ENCODE measurements around the gene CHD2. TPM values are rescaled to one million over a fixed set of nuclear protein-coding genes. Genes with fewer than 3 reads are reported as not detected.
A peak's percentile ranks its signal among the peaks of the same experiment; 100 is the strongest.

CHD2 gene
- total RNA-seq, 2 experiments from 2014 or later: 92.8 to 95.7 TPM

DNA sequence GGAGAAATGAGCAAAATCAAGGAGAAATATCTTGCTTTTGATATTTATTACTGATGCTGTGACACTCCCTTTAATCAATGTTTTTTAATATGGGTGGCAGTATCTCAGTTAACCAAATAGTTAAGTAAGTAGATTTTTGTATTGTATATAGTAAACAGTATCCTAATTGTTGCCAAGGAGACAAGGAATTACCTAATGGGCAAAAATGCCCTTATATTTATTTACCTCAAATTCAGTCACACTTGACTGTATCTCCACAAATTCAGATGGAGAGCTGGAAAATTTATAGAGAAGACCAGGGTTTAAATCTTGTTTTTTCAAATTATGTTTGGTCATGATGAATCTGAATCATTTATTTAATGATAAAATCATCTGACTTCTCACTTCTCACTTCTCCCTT is 3.6 kb upstream of the CHD2 start:
- H3K27ac Mint-ChIP-seq: peak overlapping the region; percentile 71
- peaks cover 80% of the 10 kb centered on the region for H3K36me3 Mint-ChIP-seq
- H3K9me3 Mint-ChIP-seq: peaks cover 16% of the 10 kb centered on the region
- no peak for DNase-seq
- peak overlapping the region; percentile 33 for H3K4me3 Mint-ChIP-seq
- peaks cover 3% of the 10 kb centered on the region for H3K27me3 Mint-ChIP-seq
- H3K4me1 Mint-ChIP-seq: peaks cover 60% of the 10 kb centered on the region

DNA sequence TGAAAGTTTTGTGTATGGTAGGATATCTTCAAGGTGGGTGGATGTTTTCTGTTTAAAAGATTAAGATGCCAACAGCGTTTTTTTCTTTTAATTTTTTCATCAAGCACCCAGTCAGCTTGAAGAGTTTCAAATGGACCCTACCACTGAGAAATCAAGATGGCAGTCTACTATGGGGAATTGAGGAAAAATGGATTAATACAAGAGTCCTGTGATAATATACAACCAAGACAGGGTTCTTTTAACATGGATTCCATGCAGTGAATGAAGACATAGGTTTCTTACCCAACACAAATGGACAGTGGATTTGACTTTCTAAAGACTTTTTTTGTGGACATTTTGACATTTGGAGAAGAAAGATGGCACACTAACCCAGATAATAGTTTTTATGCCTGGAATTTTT is 2.5 kb upstream of the CHD2 start:
- H3K4me1 Mint-ChIP-seq: peaks cover 57% of the 10 kb centered on the region
- H3K36me3 Mint-ChIP-seq: peaks cover 77% of the 10 kb centered on the region
- H3K4me3 Mint-ChIP-seq: peak overlapping the region; percentile 65
- H3K9me3 Mint-ChIP-seq: peaks cover 15% of the 10 kb centered on the region
- H3K27me3 Mint-ChIP-seq: peaks cover 3% of the 10 kb centered on the region
- peak overlapping the region; percentile 71 for H3K27ac Mint-ChIP-seq
- no peak for DNase-seq

DNA sequence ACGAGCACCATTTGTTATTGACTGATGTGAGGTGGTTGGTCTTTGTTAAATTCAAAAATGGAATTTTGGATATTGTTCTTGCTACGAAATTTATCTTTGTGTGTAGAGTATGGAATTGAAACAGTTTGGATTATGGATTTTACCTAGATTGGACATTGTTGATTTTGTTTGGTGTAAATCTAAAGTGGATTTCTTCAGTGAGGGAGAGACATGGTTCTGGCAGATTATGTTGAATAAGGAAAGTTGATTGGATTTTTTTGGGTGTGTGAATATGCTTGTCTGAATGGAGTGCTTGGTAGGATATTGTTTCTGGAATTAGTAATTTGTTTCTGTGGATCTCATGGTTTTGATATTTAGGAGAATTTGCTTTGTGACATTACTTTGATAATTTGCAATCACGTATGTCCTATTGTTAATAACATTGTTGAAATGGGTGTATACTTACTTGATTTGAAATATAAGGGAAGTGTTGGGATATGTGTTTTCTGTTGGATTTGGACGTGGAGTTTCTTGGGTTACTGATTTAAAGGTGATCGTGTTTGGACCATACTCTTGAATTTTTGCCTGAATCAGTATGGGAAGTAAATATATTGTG is 1.0 kb upstream of the CHD2 start:
- H3K36me3 Mint-ChIP-seq: peaks cover 76% of the 10 kb centered on the region
- H3K27me3 Mint-ChIP-seq: peaks cover 6% of the 10 kb centered on the region
- peaks cover 54% of the 10 kb centered on the region for H3K4me1 Mint-ChIP-seq
- peak overlapping the region; percentile 53 for H3K4me3 Mint-ChIP-seq
- H3K9me3 Mint-ChIP-seq: peaks cover 15% of the 10 kb centered on the region
- no peak for DNase-seq
- H3K27ac Mint-ChIP-seq: peak overlapping the region; percentile 100

DNA sequence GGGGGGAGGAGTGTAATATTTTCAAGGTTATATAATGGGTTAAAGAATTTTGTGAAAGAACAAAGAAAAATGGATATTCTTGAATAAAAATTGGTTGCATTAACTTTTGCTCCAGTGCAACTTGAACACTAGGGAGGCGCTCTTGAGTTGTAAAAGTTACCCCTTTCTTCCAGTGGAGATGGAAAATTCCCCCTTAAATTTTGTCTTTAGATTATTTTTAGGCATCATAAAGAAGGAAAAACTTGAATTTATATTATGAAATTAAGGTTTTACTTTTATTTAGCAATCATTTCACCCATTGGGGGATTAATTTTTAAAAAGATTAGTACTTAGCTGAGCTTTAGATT is 550 bp upstream of the CHD2 start:
- DNase-seq: no peak
- H3K4me1 Mint-ChIP-seq: peaks cover 54% of the 10 kb centered on the region
- H3K9me3 Mint-ChIP-seq: peaks cover 15% of the 10 kb centered on the region
- peak overlapping the region; percentile 97 for H3K4me3 Mint-ChIP-seq
- H3K27me3 Mint-ChIP-seq: peaks cover 7% of the 10 kb centered on the region
- peak overlapping the region; percentile 100 for H3K27ac Mint-ChIP-seq
- H3K36me3 Mint-ChIP-seq: peaks cover 77% of the 10 kb centered on the region

DNA sequence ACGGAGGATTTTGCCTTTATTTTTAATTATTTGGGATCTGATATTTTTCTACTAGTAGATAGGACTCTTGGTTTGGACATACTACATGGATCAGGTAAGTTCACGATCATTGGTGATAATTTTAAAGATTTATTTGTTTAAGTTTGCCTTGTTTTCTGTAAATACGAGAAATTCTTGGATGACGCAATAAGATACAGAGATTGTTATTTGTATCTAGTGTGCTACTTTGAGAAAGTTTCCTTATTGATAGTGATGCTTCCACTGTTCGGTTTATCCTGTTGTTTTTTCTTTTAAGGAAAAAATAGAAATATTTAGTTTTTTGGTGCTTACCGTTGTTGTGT is 577 bp downstream of the CHD2 start:
- Mint-ChIP-seq H3K27ac (peak overlapping the region; percentile 100), H3K4me1 (peaks cover 55% of the 10 kb centered on the region), H3K4me3 (peak overlapping the region; percentile 97), H3K9me3 (peaks cover 15% of the 10 kb centered on the region), H3K36me3 (peaks cover 76% of the 10 kb centered on the region), H3K27me3 (peaks cover 7% of the 10 kb centered on the region)
- no peak for DNase-seq

DNA sequence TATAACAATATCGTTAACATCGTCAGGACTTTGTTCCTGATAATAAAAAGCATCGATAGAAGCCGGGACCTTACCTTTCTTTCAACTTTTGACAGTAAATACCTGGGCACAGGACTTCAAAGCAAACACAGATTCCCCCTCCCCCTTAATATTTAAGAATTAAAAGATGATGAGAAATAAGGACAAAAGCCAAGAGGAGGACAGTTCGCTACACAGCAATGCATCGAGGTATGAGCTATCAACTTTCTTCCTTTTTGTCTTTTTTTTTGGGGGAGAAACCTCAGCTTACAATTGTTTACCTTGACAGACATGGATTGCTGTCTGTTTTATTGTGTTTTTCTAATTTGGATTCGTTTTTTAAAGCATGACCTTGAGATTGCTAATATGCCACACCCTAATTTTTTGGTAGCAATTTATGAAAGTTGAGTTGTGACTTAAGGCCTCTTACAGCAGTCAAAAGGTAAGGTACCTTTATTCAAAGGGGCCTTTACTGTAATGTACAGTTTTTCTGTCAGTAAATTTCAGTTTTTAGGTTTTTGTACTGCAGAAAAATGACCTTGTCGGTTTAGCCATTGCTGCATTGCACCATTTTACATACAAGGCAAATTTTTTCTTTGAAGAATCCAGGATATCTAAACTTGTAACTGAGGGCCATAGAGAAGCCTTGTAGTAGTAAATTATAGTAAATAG is 1.1 kb downstream of the CHD2 start:
- peak overlapping the region; percentile 100 for H3K27ac Mint-ChIP-seq
- H3K27me3 Mint-ChIP-seq: peaks cover 7% of the 10 kb centered on the region
- peaks cover 15% of the 10 kb centered on the region for H3K9me3 Mint-ChIP-seq
- no peak for DNase-seq
- H3K4me3 Mint-ChIP-seq: peak overlapping the region; percentile 97
- H3K36me3 Mint-ChIP-seq: peaks cover 76% of the 10 kb centered on the region
- H3K4me1 Mint-ChIP-seq: peaks cover 56% of the 10 kb centered on the region

DNA sequence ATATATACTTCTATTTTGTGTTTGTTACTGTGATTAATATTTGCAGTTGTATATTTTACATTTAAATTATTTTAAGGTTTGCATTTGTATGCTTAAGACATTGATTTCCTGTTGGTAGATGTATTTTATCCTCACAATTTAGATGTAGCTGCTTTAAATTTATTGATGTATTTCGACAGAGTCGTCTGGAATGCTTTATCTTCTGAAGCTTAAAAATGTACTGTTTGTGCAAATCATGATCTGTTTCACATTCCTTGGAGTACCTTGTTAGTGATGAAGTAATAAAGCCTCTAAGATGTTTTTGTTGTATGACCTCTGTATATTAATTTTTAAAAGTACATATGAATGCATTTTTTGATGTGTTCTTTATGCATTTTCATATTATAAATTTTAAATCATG is 1.9 kb downstream of the CHD2 start:
- no peak for DNase-seq
- Mint-ChIP-seq H3K27me3 (peaks cover 7% of the 10 kb centered on the region), H3K36me3 (peaks cover 71% of the 10 kb centered on the region), H3K9me3 (peaks cover 15% of the 10 kb centered on the region), H3K27ac (peak overlapping the region; percentile 100), H3K4me1 (peaks cover 58% of the 10 kb centered on the region), H3K4me3 (peak overlapping the region; percentile 97)

DNA sequence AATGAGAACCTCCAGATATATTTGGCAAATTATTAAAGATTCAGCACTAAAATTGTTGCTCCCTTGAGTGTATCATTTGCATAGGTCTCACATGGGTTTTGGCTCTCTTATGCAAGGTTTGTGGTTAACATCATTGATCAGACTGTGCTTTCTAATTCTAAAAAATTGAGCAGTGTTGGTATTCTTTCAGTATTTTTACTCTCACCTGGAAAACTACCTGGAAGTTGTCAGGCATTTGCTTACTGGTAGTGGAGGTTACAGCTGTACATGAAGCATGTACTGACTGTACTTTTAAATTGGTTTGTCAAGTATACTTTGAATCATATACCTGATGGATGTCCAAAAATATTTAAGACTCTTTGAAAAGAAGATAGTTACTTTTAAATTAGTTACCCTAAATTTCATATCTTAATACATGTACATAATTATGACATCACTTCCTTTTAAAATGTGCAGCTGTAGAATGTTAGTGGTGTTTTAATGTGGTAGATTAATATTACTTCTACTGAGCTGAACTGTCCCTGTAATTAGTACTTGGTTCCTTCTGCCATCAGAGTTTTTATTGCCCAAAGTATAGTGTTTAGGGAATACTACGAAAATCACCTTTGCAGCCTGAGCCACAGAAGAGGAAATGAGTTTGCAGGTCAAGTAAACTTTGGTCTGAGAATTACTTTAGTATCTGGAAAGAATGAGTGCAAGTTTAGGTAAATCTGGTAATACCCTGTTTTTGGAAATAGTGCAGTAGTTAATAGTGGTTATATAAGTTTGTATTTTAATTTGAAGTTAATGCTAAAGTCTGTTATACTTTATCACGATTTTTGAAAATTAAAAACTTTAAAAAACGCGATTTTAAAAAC is 2.8 kb downstream of the CHD2 start:
- Mint-ChIP-seq H3K27me3 (peaks cover 7% of the 10 kb centered on the region), H3K36me3 (peaks cover 67% of the 10 kb centered on the region), H3K4me3 (peak overlapping the region; percentile 96), H3K9me3 (peaks cover 10% of the 10 kb centered on the region), H3K4me1 (peaks cover 61% of the 10 kb centered on the region), H3K27ac (peak overlapping the region; percentile 100)
- DNase-seq: no peak

DNA sequence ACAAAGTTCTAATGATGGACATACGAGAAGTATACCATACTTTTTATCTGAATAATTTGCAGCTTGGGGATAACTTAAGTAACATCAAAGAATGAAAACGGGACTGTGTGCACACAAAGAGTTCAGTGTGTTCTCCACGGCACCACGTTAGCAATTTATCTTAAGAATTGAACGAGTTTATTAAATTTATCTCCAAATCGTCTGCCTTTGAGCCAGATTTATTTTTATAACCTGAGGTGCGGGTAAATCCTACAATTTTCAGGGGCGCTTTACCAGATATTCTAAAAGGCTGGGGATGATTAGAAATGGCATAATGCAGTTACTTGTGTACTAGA is 3.5 kb downstream of the CHD2 start:
- Mint-ChIP-seq H3K9me3 (peaks cover 8% of the 10 kb centered on the region), H3K4me3 (peak overlapping the region; percentile 96), H3K4me1 (peaks cover 62% of the 10 kb centered on the region), H3K27me3 (peaks cover 7% of the 10 kb centered on the region), H3K27ac (peak overlapping the region; percentile 100), H3K36me3 (peaks cover 65% of the 10 kb centered on the region)
- no peak for DNase-seq

DNA sequence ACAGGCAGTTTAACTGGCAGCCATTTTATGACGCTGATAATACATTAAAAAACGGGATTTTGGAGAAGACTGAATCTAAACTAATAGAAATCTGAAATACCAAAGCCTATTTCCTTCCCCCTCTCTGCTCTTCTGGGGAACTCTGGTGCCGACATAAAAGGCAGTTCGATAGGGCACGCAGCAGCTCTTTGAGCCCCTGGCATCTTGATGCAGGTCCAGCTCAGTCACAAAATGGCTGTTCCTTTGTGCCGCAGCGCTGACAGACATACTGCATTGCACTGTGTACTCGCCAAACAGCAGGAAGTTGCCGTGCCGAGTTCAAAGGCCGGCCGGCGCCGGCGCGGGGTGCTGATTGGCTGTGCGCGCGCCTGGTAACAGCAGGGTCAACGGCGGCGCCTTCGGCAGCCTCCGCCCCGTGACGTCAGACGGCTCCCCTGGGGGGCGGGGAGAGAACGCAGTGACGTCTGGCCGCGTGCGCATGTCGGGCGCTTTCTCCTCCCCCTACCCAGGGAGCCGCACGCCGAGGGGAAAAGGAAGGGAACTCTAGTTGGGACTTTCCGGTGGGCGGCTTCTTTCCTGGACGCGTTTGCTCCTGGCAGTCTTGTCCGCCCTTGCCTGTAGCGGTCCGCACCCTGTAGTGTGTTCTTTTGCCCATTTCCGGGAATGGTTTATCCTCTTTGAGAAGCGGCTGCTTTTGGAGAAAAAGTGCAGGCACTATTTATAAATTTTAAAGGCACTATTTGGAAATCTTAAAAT is 4.0 kb downstream of the CHD2 start:
- H3K4me1 Mint-ChIP-seq: peaks cover 62% of the 10 kb centered on the region
- H3K9me3 Mint-ChIP-seq: peaks cover 4% of the 10 kb centered on the region
- H3K36me3 Mint-ChIP-seq: peaks cover 63% of the 10 kb centered on the region
- H3K4me3 Mint-ChIP-seq: peak overlapping the region; percentile 96
- peak overlapping the region; percentile 100 for H3K27ac Mint-ChIP-seq
- DNase-seq: peak; percentile 99
- peaks cover 7% of the 10 kb centered on the region for H3K27me3 Mint-ChIP-seq

DNA sequence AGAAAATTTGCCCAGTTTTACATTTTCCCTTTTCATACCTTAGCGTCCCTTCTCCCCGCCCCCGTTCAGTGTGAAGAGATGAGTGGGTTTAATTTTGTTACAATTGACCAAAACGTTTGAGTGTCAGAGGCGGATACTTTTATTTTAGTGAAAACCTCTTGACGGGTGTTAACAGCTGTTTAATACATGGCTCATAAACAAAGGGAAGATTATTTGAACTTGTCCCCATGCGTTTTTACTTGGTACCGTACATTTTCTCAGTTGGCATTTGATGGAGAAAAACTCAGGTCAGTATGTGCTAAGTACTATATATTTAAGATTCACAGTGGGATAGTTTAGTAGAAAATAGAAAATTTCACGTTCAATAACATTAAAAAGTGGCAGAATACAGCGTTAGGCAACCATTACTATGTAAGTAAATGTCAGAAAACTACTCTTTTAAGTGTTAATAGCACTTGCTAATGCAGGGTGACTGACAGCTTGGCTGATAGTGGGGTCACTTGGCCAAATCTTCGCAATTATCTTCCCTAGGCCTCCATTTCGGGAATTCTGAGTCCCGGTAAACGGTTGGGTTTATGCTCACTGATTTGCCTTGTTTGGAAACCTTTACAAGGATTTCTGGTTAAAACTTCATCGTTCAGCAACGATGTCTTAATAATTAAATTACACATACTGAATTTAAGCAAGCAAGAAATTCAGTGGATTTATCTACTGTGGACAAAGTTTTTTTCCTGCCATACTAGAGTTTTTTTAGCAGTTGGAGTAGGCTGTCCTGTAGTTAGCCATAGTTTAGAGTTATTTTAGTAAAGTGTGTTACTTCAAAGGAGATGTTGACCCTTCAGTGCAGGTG is 4.8 kb downstream of the CHD2 start:
- peaks cover 64% of the 10 kb centered on the region for H3K36me3 Mint-ChIP-seq
- peaks cover 7% of the 10 kb centered on the region for H3K27me3 Mint-ChIP-seq
- H3K27ac Mint-ChIP-seq: peak overlapping the region; percentile 100
- DNase-seq: no peak
- H3K9me3 Mint-ChIP-seq: no peaks in the 10 kb centered on the region
- H3K4me1 Mint-ChIP-seq: peaks cover 64% of the 10 kb centered on the region
- H3K4me3 Mint-ChIP-seq: peak overlapping the region; percentile 96

DNA sequence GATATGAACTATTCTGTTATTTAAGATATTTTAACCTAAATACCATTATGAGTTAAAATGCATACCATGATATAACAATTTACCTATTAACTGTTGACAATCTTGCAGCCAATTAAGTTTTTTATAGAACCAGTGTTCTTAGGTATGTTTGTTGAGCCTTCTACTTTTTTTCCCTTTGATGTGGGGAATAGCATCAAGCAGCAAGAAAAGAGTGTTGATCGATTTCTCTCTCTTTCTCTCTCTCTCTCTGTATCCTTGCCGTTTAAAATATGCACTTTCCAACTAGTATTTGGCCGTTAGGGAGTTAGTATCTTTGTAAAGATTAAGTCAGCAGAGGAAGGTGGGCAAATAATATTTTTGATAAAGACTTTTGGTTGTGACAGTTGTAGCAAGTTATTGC is 5.9 kb downstream of the CHD2 start:
- Mint-ChIP-seq H3K36me3 (peaks cover 61% of the 10 kb centered on the region), H3K4me3 (peak overlapping the region; percentile 96), H3K4me1 (peaks cover 69% of the 10 kb centered on the region), H3K27ac (peak overlapping the region; percentile 100), H3K9me3 (no peaks in the 10 kb centered on the region), H3K27me3 (peaks cover 3% of the 10 kb centered on the region)
- DNase-seq: no peak

DNA sequence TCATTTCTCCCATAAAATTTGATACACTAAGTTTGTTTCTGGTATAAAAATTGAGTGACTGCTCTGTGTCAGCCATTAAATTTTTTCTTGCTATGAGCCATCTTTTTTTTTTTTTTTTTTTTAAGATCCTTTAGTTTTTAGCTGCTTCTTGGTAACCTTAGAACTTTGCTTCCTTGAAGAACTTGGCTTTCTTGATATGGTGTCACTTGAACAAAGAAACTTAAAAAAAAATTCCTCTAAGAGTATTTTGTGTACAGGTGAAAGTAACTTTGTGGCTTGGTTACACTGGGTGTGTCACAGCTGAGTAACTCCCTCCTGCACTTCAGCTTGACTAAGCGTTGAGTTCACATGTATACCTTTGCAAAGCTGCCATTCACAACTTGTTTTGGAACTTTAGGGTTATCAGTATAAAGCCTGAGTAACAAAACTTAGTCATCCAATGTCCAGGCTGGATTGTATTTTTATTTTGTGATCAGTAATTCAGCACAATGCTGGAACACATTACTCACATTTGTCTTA is 6.5 kb downstream of the CHD2 start:
- H3K4me1 Mint-ChIP-seq: peaks cover 75% of the 10 kb centered on the region
- H3K9me3 Mint-ChIP-seq: no peaks in the 10 kb centered on the region
- peak overlapping the region; percentile 100 for H3K27ac Mint-ChIP-seq
- peak; percentile 48 for DNase-seq
- peaks cover 62% of the 10 kb centered on the region for H3K36me3 Mint-ChIP-seq
- peaks cover 3% of the 10 kb centered on the region for H3K27me3 Mint-ChIP-seq
- H3K4me3 Mint-ChIP-seq: peak overlapping the region; percentile 96

DNA sequence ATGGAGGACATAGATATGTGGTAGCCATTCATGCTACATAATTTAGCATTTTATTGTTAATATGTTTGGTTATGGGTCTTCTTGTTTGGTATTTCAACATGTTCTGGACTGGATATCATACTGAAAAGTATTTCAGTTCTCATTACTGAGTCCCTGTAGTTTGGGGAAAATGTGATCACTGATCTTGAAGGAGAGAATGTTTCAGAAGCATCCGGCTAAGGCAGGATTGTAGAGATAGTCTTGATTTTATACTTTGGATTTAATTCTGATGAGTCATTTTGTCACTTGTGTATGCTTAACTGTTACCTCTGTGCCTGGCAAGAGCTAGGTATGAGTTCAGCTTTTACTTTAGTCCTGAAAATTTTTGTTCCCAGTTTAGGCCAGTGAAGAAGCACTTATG is 7.1 kb downstream of the CHD2 start:
- peaks cover 81% of the 10 kb centered on the region for H3K4me1 Mint-ChIP-seq
- no peaks in the 10 kb centered on the region for H3K9me3 Mint-ChIP-seq
- H3K27ac Mint-ChIP-seq: peak overlapping the region; percentile 100
- DNase-seq: no peak
- H3K4me3 Mint-ChIP-seq: peak overlapping the region; percentile 96
- peaks cover 66% of the 10 kb centered on the region for H3K36me3 Mint-ChIP-seq
- H3K27me3 Mint-ChIP-seq: peaks cover 3% of the 10 kb centered on the region
